SK-N-SH treated with all-trans-retinoic acid at 6 μM for 48 hours (cell line): ENCODE results near the gene GTF2E1.
"Not testable (repeated sequence)": the region's sequence is repeated elsewhere in the genome, so short reads cannot be mapped to it uniquely, and the experiment has no call there.

ENCODE experiments used
- ARNTL ChIP-seq: fragments of 450-650 bp; formaldehyde crosslinking; IDR thresholded peaks from 2 replicates; pipeline ENCODE4 v1.5.0; 2020; ENCODE audit warnings: low read depth, mild to moderate bottlenecking, moderate library complexity, borderline replicate concordance
- CREB5 ChIP-seq: fragments of 250-450 bp; sonication (Bioruptor Pico); IDR thresholded peaks from 2 replicates; pipeline ENCODE4 v1.5.1; 2020; ENCODE audit warnings: low read depth, mild to moderate bottlenecking, moderate library complexity
- CSRNP3 ChIP-seq: fragments of 250-450 bp; sonication (Bioruptor Pico); IDR thresholded peaks from 2 replicates; pipeline ENCODE4 v1.5.1; 2021; ENCODE audit warnings: mild to moderate bottlenecking, moderate library complexity
- GLIS3 ChIP-seq: fragments of 250-450 bp; sonication (Bioruptor Pico); IDR thresholded peaks from 2 replicates; pipeline ENCODE4 v1.5.0; 2020; ENCODE audit warnings: mild to moderate bottlenecking, moderate library complexity
- PATZ1 ChIP-seq: fragments of 250-450 bp; sonication (Bioruptor Pico); IDR thresholded peaks from 2 replicates; pipeline ENCODE4 v1.8.0; 2020; ENCODE audit warnings: mild to moderate bottlenecking, moderate library complexity, borderline replicate concordance
- PPARA ChIP-seq: fragments of 250-450 bp; sonication (Bioruptor Pico); IDR thresholded peaks from 2 replicates; pipeline ENCODE4 v1.5.0; 2020; ENCODE audit warnings: mild to moderate bottlenecking, borderline replicate concordance
- RARB ChIP-seq: fragments of 250-450 bp; sonication (Bioruptor Pico); IDR thresholded peaks from 2 replicates; pipeline ENCODE4 v1.8.0; 2021; ENCODE audit warnings: mild to moderate bottlenecking, moderate library complexity
- TOX ChIP-seq: fragments of 250-450 bp; sonication (Bioruptor Pico); IDR thresholded peaks from 2 replicates; pipeline ENCODE4 v1.8.0; 2021; ENCODE audit warnings: mild to moderate bottlenecking, moderate library complexity, borderline replicate concordance
- ZNF565 ChIP-seq: fragments of 450-650 bp; formaldehyde crosslinking; conservative IDR thresholded peaks from 2 replicates; pipeline ENCODE4 v1.5.0; 2020; ENCODE audit warnings: low read depth, mild to moderate bottlenecking, moderate library complexity

GRCh38 chr3:120738006-120738405, 4.5 kb upstream of the GTF2E1 start:
- not testable (repeated sequence) for TF ChIP-seq PPARA (CRISPR knock-in tag); TOX; ZNF565; ARNTL; GLIS3 (CRISPR knock-in tag); PATZ1 (CRISPR knock-in tag); CSRNP3 (CRISPR knock-in tag); RARB (CRISPR knock-in tag); CREB5 (CRISPR knock-in tag)
